SKM-1 (cell line): Measurements from ENCODE around the gene SLC4A1AP.

Experiments used
- DNase-seq: peaks from one replicate; lab custom pipeline; 2025; ENCODE audit not compliant: unreplicated experiment; lab: John Stamatoyannopoulos, UW

SLC4A1AP gene

GRCh38 chr2:27738349-27739057, 74.8 kb downstream of the SLC4A1AP start:
- no peak for DNase-seq

GRCh38 chr2:27739058-27739373, 75.3 kb downstream of the SLC4A1AP start:
- no peak for DNase-seq

- no peak for DNase-seq
Observed at GRCh38 chr2:27741673-27742072, 78.0 kb downstream of the SLC4A1AP start.

GRCh38 chr2:27742571-27742970, 78.9 kb downstream of the SLC4A1AP start:
- no peak for DNase-seq
